Measurements from ENCODE around the gene NLN.
"Not testable (repeated sequence)": the region's sequence is repeated elsewhere in the genome, so short reads cannot be mapped to it uniquely, and the experiment has no call there.

Gene NLN

DNA sequence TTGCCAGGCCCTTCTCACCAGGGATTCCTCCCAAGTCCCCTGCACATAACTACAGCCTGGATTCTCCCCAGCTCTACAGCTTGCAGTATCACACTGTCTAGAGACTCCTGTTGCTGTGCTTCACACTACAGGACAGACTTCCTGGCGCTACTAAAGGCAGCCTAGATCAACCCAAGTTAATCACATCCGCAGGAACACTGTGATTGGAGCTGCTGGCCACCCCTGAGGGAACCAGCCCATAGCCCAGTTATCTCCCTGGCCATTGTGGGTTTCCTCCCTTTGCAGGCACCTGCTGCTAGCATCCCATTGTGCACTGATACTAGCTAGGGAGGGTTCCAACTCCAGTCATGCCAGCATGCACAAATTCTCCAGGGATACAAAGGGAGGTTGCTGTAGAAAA, 53.5 kb downstream of the NLN start:
- no peak for DNase-seq

- no peak for DNase-seq
These were observed 54.6 kb downstream of the NLN start for GRCh38 chr5:65776441-65777141.

DNA sequence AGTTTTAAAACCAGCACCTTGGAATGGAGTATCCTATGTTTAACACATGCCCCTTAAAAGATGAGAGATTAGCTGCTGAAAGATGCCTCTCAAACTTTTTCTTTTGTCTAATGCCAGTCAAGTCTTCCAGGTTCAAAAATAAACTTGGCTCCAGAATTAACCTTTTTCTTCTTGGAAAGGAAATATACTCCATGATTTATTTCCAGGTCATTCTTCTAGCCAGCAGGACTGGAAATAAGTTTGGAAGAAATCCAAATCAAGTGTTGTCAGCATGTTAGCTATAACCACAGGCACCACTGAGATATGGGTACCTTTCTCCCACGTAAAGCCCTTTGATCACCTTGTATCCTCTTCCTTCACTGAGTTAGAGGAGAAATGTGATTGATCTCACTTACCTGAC, 56.1 kb downstream of the NLN start:
- DNase-seq = no peak

GRCh38 chr5:65779643-65780042, 57.6 kb downstream of the NLN start:
- DNase-seq = no peak

DNA sequence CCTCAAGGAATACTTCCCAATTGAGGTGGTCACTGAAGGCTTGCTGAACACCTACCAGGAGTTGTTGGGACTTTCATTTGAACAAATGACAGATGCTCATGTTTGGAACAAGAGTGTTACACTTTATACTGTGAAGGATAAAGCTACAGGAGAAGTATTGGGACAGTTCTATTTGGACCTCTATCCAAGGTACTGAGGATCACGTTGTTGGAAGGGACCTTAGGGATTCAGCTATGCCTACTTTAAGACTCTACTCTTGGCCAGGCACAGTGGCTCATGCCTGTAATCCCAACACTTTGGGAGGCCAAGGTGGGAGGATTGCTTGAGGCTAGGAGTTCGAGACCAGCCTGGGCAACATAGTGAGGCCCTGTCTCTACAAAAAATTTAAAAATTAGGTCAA, 66.3 kb downstream of the NLN start:
- DNase-seq = not testable (repeated sequence)

DNA sequence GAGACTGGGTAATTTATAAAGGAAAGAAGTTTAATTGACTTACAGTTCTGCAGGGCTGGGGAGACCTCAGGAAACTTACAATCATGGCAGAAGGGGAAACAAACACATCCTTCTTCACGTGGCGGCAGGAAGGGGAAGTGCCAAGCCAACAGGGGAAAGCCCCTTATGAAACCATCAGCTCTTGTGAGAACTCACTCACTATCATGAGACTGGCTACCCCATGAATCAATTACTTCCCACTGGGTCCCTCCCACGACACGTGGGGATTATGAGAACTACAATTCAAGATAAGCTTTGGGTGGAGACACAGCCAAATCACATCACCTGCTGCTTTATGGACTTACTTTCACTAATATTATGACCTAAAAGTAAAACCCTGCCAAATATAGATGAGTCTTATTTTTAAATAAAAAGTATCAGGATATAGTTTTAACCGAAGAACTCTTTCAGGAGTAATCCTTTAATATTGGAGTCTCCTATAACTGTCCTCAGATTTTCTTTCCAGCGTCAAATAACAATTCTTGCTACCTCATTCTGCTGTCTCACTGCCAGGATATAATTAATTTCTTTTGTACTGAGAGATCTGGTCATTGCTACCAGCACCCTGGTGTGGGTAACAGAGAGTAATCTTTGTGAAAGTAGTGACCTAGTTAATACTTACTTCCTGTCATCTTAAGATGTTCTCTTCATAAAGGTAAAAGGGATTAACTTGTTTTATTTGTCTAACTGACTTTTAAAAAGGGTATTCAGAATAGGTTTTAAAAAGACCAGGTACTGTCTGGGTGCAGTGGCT, 68.6 kb downstream of the NLN start:
- no peak for DNase-seq

GRCh38 chr5:65791712-65792673, 70.0 kb downstream of the NLN start:
- no peak for DNase-seq

DNA sequence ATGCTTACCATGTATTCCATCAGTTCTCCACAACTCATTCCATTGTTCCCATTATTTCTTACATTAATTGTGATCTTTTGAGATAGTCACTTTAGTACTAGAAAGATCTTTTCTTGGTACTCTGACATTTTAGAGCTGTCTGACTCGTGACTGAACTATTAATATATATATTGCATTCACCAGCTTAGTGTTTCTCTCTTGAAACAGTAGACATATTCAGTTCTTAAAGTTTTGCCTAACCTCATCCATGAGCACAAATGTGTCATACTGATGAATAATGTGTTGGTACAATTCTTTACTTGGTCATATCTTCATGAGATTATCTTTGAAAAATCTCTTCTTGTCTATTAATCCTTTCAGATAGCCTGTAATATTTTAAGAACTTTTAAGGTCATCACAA, 74.3 kb downstream of the NLN start:
- no peak for DNase-seq

DNA sequence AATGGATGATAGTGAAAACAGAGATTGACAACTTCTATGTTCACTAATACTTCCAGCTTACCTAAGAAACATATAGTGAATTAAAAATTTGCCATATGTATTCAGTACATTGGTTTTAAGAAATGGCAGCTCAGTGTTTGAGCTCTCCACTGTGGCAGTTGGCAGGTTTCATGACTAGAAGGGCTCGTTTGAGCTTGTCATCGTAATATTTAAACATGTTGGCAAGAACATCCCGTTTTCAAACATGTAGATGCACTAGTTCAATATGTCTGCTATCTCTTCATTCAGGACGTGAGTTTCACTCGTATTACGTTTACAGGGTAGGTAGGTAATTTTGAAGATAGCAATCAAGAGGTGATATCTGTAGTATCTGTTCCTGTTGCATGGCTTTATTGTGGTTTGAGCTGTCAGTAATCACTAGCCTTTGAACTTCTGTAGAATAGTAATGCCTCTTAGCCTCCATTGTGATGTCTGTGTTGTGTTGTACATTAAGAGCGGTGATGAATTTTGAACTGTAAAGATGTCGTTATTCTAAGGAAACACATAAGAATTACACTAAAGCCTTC, 74.8 kb downstream of the NLN start:
- DNase-seq = no peak

- no peak for DNase-seq
These were observed 75.5 kb downstream of the NLN start for GRCh38 chr5:65797481-65797880.

- no peak for DNase-seq
These were observed 77.9 kb downstream of the NLN start for GRCh38 chr5:65799857-65800256.

DNA sequence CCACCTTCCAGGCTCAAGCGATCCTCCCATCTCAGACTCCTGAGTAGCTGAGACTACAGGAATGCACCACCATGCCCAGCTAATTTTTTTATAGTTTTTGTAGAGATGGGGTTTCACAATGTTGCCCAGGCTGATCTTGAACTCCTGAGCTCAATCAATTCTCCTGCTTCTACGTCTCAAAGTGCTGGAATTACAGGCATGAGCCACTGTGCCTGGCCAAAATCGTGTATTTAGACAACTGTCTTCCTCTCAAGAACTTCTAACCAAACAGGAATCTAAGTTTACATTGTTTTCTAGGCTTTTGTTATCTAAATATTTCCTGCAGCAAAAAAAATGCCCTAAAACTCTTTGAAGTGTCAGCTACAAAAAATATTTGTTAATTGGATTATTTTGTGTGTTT, 78.8 kb downstream of the NLN start:
- DNase-seq = no peak

DNA sequence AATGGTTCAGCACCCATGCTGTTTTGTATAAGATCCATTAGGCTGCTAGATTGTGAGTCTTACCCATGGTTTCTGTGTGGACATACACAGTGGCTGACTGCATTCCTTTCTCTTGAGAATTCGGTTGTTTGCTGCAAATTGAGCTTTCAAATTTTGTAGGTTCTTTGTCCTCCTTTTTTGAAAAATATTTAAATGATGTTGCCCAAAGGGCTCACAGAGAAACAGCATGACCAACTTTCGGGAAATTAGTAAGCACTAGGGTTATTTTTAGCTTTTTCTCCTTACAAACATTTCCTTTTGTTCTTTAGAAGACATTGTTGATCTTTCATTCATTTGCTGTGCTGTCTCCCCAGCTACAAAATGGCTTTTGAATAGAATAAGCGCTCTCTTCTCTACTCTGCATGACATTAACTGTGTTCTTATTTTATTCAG, 79.4 kb downstream of the NLN start:
- no peak for DNase-seq

GRCh38 chr5:65802080-65802479, 80.1 kb downstream of the NLN start:
- no peak for DNase-seq

DNA sequence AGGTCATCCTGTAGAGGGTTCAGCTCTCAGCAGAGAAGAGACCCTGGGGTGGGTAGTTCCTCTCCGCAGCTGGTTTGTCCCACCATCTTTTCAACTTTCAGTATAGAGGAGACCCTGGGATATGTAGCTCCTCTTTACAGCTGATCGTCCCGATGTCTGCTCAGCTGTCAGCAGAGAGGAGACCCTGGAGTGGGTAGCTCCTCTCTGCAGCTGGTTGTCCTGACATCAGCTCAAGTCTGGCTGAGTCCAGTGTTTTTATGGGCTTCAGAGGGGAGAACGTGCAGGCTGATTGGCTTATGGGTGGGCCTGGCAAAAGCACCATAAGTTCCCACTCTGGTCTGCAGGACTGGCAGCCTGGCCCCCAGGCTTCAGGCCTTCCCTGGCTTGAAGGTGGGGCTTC, 80.8 kb downstream of the NLN start:
- no peak for DNase-seq

- DNase-seq = no peak
These were observed 81.8 kb downstream of the NLN start for GRCh38 chr5:65803699-65804391.

DNA sequence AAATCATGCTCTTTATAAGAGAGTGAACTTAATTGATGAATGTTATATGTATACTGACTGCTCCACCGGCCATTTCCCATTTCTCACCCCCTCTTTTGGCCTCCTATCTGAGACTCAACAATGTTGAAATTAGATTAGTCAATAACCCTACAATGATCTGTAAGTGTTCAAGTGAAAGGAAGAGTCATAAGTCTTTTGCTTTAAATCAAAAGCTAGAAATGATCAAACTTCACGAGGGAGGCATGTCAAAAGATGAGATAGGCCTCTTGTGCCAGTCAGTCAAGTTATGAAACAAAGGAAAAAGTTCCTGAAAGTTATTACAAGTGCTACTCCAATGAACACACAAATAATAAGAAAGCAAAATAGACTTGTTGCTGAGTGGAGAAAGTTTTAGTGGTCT, 83.1 kb downstream of the NLN start:
- DNase-seq = no peak

DNA sequence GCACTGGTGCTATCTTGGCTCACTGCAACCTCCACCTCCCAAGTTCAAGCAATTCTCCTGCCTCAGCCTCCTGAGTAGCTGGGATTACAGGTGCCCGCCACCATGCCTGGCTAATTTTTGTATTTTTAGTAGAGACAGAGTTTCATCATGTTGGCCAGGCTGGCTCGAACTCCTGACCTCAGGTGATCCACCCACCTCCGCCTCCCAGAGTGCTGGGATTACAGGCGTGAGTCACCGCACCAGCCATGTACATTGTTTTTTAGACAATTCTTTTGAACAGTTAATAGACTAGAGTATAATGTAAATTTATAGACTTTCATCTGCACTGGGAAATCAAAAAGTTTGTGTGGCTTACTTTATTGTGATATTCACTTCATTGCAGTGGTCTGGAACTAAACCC, 85.5 kb downstream of the NLN start:
- DNase-seq = not testable (repeated sequence)

DNA sequence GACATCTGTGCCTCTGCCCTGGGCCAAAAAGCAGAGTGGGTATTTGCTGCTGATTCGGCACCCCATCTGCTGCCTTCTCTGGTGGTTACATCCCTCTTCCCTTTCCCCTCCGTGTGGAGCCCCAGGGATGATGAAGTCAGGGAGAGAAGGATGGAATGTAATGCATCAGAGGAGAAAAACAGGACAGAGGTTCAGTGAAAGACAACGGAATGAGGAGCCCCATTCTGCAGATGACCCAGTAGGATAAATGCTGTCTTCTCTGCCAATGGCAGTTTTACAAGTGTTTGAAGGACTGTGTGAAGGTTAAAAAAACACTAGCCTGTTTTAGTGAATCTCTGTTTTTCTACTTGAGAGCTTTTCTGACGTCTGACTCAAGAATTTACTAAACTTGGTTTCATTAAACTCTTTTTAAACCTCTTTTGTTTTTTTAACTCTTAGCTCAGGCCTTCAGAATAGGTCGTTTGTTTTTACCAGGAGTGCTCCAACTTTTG, 86.3 kb downstream of the NLN start:
- DNase-seq = no peak

- DNase-seq = no peak
These were observed 86.8 kb downstream of the NLN start for GRCh38 chr5:65808818-65809217.

DNA sequence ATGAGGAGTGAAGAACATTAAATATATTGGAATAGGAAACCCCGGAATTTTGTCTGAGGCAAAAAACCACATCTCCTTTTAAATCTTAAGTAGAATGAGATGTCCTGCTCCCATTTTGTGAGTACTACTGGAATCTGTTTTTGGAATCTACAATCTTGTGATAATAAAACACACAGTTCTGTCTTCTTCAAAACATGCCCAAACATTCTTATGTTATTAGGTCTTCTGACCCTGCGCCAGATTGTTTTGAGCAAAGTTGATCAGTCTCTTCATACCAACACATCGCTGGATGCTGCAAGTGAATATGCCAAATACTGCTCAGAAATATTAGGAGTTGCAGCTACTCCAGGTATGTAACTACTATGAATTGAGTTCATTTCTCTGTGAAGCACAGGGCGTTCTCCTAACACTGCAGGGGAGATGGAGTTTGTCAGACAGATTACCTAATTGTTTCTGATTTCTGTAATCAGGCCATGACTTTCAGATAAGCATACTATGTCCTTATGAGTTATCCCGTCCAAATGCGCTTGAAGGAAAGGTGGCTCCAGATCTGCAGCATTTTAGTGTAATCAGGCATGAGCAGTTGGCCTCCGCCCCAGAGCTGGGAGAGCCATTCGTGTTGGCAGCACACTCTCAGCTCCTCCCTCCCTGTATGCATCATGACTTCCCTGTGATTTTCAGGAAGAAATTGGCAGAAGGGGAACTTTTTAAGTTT, 88.0 kb downstream of the NLN start:
- DNase-seq = no peak

DNA sequence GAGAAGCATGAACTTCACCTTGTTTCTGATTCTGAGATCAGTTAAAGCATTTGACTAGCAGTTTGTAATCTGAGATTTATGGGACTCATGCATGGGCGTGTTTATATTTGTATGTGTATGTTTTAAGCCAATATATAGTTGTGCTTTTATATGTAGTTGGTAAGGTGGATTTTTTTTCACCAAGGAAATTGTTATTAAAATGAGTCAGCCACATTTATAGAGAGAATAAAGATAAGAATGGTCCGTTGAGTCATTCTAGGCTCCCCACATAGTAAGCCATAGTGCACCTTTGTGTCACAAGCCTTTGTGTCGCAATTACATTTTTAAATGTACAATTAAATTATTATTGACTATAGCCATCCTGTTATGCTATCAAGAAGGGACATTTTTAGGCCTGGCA, 89.0 kb downstream of the NLN start:
- DNase-seq = no peak
